ENCODE measurements around the gene ELAVL1. TPM values are rescaled to one million over a fixed set of nuclear protein-coding genes. Genes with fewer than 3 reads are reported as not detected.
"Not testable (repeated sequence)": the region's sequence is repeated elsewhere in the genome, so short reads cannot be mapped to it uniquely, and the experiment has no call there.

The ELAVL1 gene
- total RNA-seq, 2 experiments from 2014 or later = 119 to 150 TPM

GRCh38 chr19:8034178-8034525 lies 28.7 kb upstream of the ELAVL1 start:
- Mint-ChIP-seq H3K36me3 (no peaks in the 10 kb centered on the region), H3K27ac (no peak overlapping the region), H3K4me3 (no peak overlapping the region), H3K27me3 (peaks cover 17% of the 10 kb centered on the region), H3K4me1 (no peaks in the 10 kb centered on the region), H3K9me3 (ENCODE audit: low read depth) (no peaks in the 10 kb centered on the region)
- CTCF ChIA-PET = no interaction called here
- ATAC-seq (no peak), DNase-seq (no peak)

GRCh38 chr19:8033287-8034177 lies 28.1 kb upstream of the ELAVL1 start:
- not testable (repeated sequence) for H3K4me3 Mint-ChIP-seq, H3K36me3 Mint-ChIP-seq, ATAC-seq

GRCh38 chr19:8030960-8031359 lies 25.5 kb upstream of the ELAVL1 start:
- no peak for ATAC-seq
- no peaks in the 10 kb centered on the region for H3K4me1 Mint-ChIP-seq
- H3K36me3 Mint-ChIP-seq = no peaks in the 10 kb centered on the region
- CTCF ChIA-PET = interaction anchor here (0.5 to 1.7 kb wide), 2 partner anchors 38 to 89 kb away, joined by 3 read pairs; no protein-coding TSS in a partner anchor
- no peak for DNase-seq
- H3K27ac Mint-ChIP-seq = no peak overlapping the region
- H3K9me3 Mint-ChIP-seq (ENCODE audit: low read depth) = no peaks in the 10 kb centered on the region
- no peak overlapping the region for H3K4me3 Mint-ChIP-seq
- peaks cover 5% of the 10 kb centered on the region for H3K27me3 Mint-ChIP-seq

More at GRCh38 chr19:8033287-8034177, 28.1 kb upstream of the ELAVL1 start:
- H3K9me3 Mint-ChIP-seq (ENCODE audit: low read depth); H3K27ac Mint-ChIP-seq; CTCF ChIA-PET; DNase-seq; H3K4me1 Mint-ChIP-seq: not testable (repeated sequence)
- H3K27me3 Mint-ChIP-seq = peaks cover 15% of the 10 kb centered on the region

- no peak for DNase-seq
- no peaks in the 10 kb centered on the region for H3K9me3 Mint-ChIP-seq (ENCODE audit: low read depth)
- CTCF ChIA-PET = interaction anchor here (0.8 kb wide), 1 partner anchor 85 kb away, joined by 3 read pairs; no protein-coding TSS in a partner anchor
Measured at GRCh38 chr19:8028951-8029491, 23.6 kb upstream of the ELAVL1 start.

GRCh38 chr19:8025316-8025715 lies 19.9 kb upstream of the ELAVL1 start:
- no peak overlapping the region for H3K27ac Mint-ChIP-seq
- ATAC-seq (no peak), DNase-seq (no peak)
- peaks cover 2% of the 10 kb centered on the region for H3K4me1 Mint-ChIP-seq
- CTCF ChIA-PET = no interaction called here
- no peaks in the 10 kb centered on the region for H3K27me3 Mint-ChIP-seq
- no peak overlapping the region for H3K4me3 Mint-ChIP-seq
- H3K9me3 Mint-ChIP-seq (ENCODE audit: low read depth) = no peaks in the 10 kb centered on the region
- H3K36me3 Mint-ChIP-seq = no peaks in the 10 kb centered on the region

More at GRCh38 chr19:8028951-8029491, 23.6 kb upstream of the ELAVL1 start:
- no peaks in the 10 kb centered on the region for H3K36me3 Mint-ChIP-seq
- no peak overlapping the region for H3K4me3 Mint-ChIP-seq
- no peaks in the 10 kb centered on the region for H3K4me1 Mint-ChIP-seq
- peaks cover 5% of the 10 kb centered on the region for H3K27me3 Mint-ChIP-seq
- no peak overlapping the region for H3K27ac Mint-ChIP-seq
- ATAC-seq = no peak

GRCh38 chr19:8024256-8024655 lies 18.8 kb upstream of the ELAVL1 start:
- CTCF ChIA-PET; DNase-seq; ATAC-seq; H3K4me3 Mint-ChIP-seq; H3K27me3 Mint-ChIP-seq; H3K27ac Mint-ChIP-seq; H3K9me3 Mint-ChIP-seq (ENCODE audit: low read depth); H3K36me3 Mint-ChIP-seq; H3K4me1 Mint-ChIP-seq: not testable (repeated sequence)

- Mint-ChIP-seq H3K36me3 (no peaks in the 10 kb centered on the region), H3K27ac (no peak overlapping the region), H3K4me1 (peaks cover 2% of the 10 kb centered on the region), H3K4me3 (no peak overlapping the region), H3K27me3 (no peaks in the 10 kb centered on the region), H3K9me3 (ENCODE audit: low read depth) (no peaks in the 10 kb centered on the region)
- ATAC-seq = no peak
- no peak for DNase-seq
- CTCF ChIA-PET = no interaction called here
Measured at GRCh38 chr19:8023371-8023770, 17.9 kb upstream of the ELAVL1 start.

GRCh38 chr19:8022275-8022674 lies 16.8 kb upstream of the ELAVL1 start:
- CTCF ChIA-PET = no interaction called here
- Mint-ChIP-seq H3K4me1 (peaks cover 9% of the 10 kb centered on the region), H3K9me3 (ENCODE audit: low read depth) (no peaks in the 10 kb centered on the region), H3K27ac (no peak overlapping the region), H3K4me3 (no peak overlapping the region), H3K27me3 (no peaks in the 10 kb centered on the region), H3K36me3 (no peaks in the 10 kb centered on the region)
- ATAC-seq = no peak
- DNase-seq = no peak

- no peak for ATAC-seq
- Mint-ChIP-seq H3K9me3 (ENCODE audit: low read depth) (no peaks in the 10 kb centered on the region), H3K4me3 (no peak overlapping the region), H3K36me3 (no peaks in the 10 kb centered on the region), H3K4me1 (peaks cover 9% of the 10 kb centered on the region), H3K27me3 (no peaks in the 10 kb centered on the region), H3K27ac (no peak overlapping the region)
- CTCF ChIA-PET = interaction anchor here (0.6 kb wide), 1 partner anchor 15 kb away, joined by 3 read pairs; no protein-coding TSS in a partner anchor
- DNase-seq = no peak
Measured at GRCh38 chr19:8021374-8021773, 15.9 kb upstream of the ELAVL1 start.

- no peak overlapping the region for H3K27ac Mint-ChIP-seq
- DNase-seq = no peak
- peaks cover 9% of the 10 kb centered on the region for H3K4me1 Mint-ChIP-seq
- H3K9me3 Mint-ChIP-seq (ENCODE audit: low read depth) = no peaks in the 10 kb centered on the region
- no peak for ATAC-seq
- H3K4me3 Mint-ChIP-seq = no peak overlapping the region
- H3K27me3 Mint-ChIP-seq = no peaks in the 10 kb centered on the region
- CTCF ChIA-PET = no interaction called here
- H3K36me3 Mint-ChIP-seq = no peaks in the 10 kb centered on the region
Measured at GRCh38 chr19:8020681-8021080, 15.2 kb upstream of the ELAVL1 start.

- Mint-ChIP-seq H3K27ac (peak overlapping the region; percentile 19), H3K36me3 (peaks cover 1% of the 10 kb centered on the region)
- ATAC-seq = peak; percentile 89
Measured at GRCh38 chr19:8017808-8018207, 12.4 kb upstream of the ELAVL1 start.

GRCh38 chr19:8004723-8005513 lies 523 bp downstream of the ELAVL1 start:
- peak; percentile 28 for ATAC-seq
- Mint-ChIP-seq H3K36me3 (peaks cover 6% of the 10 kb centered on the region), H3K27me3 (no peaks in the 10 kb centered on the region), H3K9me3 (ENCODE audit: low read depth) (no peaks in the 10 kb centered on the region), H3K27ac (peak overlapping the region; percentile 87), H3K4me3 (peak overlapping the region; percentile 93), H3K4me1 (peaks cover 42% of the 10 kb centered on the region)
- CTCF ChIA-PET = interaction anchor here (1.1 to 6.8 kb wide), 6 partner anchors 9 to 101 kb away, joined by 3 to 74 read pairs (median 8); partner anchors contain the start of genes MAP2K7 and TIMM44
- DNase-seq = no peak

More at GRCh38 chr19:8017808-8018207, 12.4 kb upstream of the ELAVL1 start:
- DNase-seq = peak; percentile 64
- peaks cover 9% of the 10 kb centered on the region for H3K4me1 Mint-ChIP-seq
- no peaks in the 10 kb centered on the region for H3K27me3 Mint-ChIP-seq
- H3K4me3 Mint-ChIP-seq = no peak overlapping the region
- CTCF ChIA-PET = interaction anchor here (1.0 to 2.0 kb wide), 3 partner anchors 12 to 236 kb away, joined by 3 to 8 read pairs (median 3); partner anchors contain the start of gene ELAVL1
- no peaks in the 10 kb centered on the region for H3K9me3 Mint-ChIP-seq (ENCODE audit: low read depth)

- Mint-ChIP-seq H3K36me3 (peaks cover 7% of the 10 kb centered on the region), H3K4me1 (peaks cover 43% of the 10 kb centered on the region), H3K4me3 (peak overlapping the region; percentile 93), H3K9me3 (ENCODE audit: low read depth) (no peaks in the 10 kb centered on the region), H3K27ac (peak overlapping the region; percentile 87), H3K27me3 (no peaks in the 10 kb centered on the region)
- CTCF ChIA-PET = interaction anchor here (0.6 to 6.8 kb wide), 6 partner anchors 8 to 60 kb away, joined by 3 to 74 read pairs (median 10); partner anchors contain the start of gene TIMM44
- DNase-seq (no peak), ATAC-seq (no peak)
Measured at GRCh38 chr19:8004001-8004400, 1.4 kb downstream of the ELAVL1 start.
